SU-DHL-6 (cell line): ENCODE data around the gene ST7.

Experiments used
- CTCF ChIP-seq: fragments of 200-600 bp; sonication (generic); IDR thresholded peaks from one replicate; pipeline ENCODE4 v1.5.1; 2017; ENCODE audit warnings: antibody characterized with exemption, mild to moderate bottlenecking, low read length, moderate library complexity; ENCODE audit not compliant: insufficient read depth, poor library complexity, severe bottlenecking
- EZH2phosphoT487 ChIP-seq: fragments of 200-600 bp; sonication (generic), shearing (Covaris generic); conservative IDR thresholded peaks from 2 replicates; pipeline ENCODE4 v1.6.1; 2018; ENCODE audit warnings: mild to moderate bottlenecking, antibody characterized with exemption, low read length, moderate library complexity, mixed read lengths

DNA sequence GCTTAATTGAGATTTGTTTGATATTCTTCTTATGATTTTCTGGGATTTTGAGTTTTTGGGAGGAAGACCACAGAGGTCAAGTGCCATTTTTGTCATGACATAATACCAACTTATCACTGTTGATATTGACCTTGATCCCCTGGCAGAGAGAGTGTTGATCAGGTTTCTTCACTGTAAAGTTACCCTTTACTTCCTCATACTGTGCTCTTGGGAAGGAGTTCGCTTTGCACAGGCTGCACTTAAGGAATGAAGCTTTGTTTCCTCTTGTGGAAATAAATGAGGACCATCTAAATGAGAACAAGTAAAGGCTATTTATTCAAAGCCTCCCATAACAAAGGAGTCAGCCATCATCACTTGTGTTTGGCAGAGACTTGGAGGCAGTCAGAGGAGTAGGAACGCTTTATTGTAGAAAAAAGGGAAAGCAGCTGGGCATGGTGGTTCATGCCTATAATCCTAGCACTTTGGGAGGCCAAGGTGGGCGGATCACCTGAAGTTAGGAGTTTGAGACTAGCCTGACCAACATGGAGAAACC, 16.1 kb downstream of the ST7 start:
- no peak for TF ChIP-seq EZH2phosphoT487
- TF ChIP-seq CTCF, result no peak
